ENCODE data around the gene PARD6A.

DNA sequence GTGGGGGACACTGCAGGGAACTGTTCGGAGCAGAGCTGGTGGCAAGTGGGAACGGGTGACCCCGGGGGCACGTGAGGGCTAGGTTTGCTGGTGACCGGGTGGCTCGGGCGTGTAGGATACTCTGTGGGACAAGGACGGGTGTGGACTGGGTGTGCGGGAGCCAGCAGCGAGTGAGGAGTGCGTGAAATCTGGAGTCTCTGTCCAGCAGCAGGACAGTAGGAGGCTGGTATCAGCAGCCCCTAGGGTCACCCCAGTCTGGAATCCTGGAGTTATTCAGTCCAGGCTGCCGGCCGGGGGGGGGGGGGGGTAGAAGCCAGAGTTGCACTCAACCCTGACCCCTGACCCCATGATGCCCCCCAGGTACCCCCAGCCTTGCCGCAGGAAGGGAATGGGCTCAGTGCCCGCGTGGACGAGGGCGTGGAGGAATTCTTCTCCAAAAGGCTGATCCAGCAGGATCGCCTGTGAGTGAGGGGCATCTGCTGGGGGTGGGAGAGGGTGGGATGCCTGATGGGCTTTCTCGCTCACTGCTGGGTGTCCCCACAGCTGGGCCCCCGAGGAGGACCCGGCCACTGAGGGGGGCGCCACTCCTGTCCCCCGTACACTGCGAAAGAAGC is 6.9 kb upstream of the PARD6A start:
- TF ChIP-seq, protein P1, sequence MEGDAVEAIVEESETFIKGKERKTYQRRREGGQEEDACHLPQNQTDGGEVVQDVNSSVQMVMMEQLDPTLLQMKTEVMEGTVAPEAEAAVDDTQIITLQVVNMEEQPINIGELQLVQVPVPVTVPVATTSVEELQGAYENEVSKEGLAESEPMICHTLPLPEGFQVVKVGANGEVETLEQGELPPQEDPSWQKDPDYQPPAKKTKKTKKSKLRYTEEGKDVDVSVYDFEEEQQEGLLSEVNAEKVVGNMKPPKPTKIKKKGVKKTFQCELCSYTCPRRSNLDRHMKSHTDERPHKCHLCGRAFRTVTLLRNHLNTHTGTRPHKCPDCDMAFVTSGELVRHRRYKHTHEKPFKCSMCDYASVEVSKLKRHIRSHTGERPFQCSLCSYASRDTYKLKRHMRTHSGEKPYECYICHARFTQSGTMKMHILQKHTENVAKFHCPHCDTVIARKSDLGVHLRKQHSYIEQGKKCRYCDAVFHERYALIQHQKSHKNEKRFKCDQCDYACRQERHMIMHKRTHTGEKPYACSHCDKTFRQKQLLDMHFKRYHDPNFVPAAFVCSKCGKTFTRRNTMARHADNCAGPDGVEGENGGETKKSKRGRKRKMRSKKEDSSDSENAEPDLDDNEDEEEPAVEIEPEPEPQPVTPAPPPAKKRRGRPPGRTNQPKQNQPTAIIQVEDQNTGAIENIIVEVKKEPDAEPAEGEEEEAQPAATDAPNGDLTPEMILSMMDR (IDR thresholded peaks at IDR 0.05) = no peak
- no peak for TF ChIP-seq TCF7L2 (IDR thresholded peaks at IDR 0.05; ENCODE audit: low read depth, low read length)
- TF ChIP-seq POLR2AphosphoS5 (IDR thresholded peaks at IDR 0.05; ENCODE audit: low read depth, low read length) = no peak
